Measurements from ENCODE around the gene DNASE2B.

The DNASE2B gene

GRCh38 chr1:84402501-84402900, 4.2 kb downstream of the DNASE2B start:
- DNase-seq (ENCODE audit: extremely low read depth, low read depth), result no peak
- TF ChIP-seq CTCF (IDR thresholded peaks at IDR 0.05; ENCODE audit: low read depth, low read length), result no peak

- TF ChIP-seq CTCF (IDR thresholded peaks at IDR 0.05; ENCODE audit: low read depth, low read length), result no peak
- no peak for DNase-seq (ENCODE audit: extremely low read depth, low read depth)
Observed at GRCh38 chr1:84403347-84403746, 5.1 kb downstream of the DNASE2B start.

- DNase-seq (ENCODE audit: extremely low read depth, low read depth), result no peak
- TF ChIP-seq CTCF (IDR thresholded peaks at IDR 0.05; ENCODE audit: low read depth, low read length), result no peak
Observed at GRCh38 chr1:84406346-84406861, 8.1 kb downstream of the DNASE2B start.

- DNase-seq (ENCODE audit: extremely low read depth, low read depth), result no peak
- no peak for TF ChIP-seq CTCF (IDR thresholded peaks at IDR 0.05; ENCODE audit: low read depth, low read length)
Observed at GRCh38 chr1:84407524-84407923, 9.2 kb downstream of the DNASE2B start.

GRCh38 chr1:84407958-84408422, 9.7 kb downstream of the DNASE2B start:
- no peak for DNase-seq (ENCODE audit: extremely low read depth, low read depth)
- TF ChIP-seq CTCF (IDR thresholded peaks at IDR 0.05; ENCODE audit: low read depth, low read length), result no peak

- no peak for TF ChIP-seq CTCF (IDR thresholded peaks at IDR 0.05; ENCODE audit: low read depth, low read length)
- no peak for DNase-seq (ENCODE audit: extremely low read depth, low read depth)
Observed at GRCh38 chr1:84409888-84410287, 11.6 kb downstream of the DNASE2B start.

GRCh38 chr1:84410328-84411095, 12.2 kb downstream of the DNASE2B start:
- no peak for DNase-seq (ENCODE audit: extremely low read depth, low read depth)
- TF ChIP-seq CTCF (IDR thresholded peaks at IDR 0.05; ENCODE audit: low read depth, low read length), result no peak

Measured in AG09319 (cell line).